CD14-positive monocyte (primary cell): ENCODE data around the gene KCNN3. TPM values are rescaled to one million over a fixed set of nuclear protein-coding genes. Genes with fewer than 3 reads are reported as not detected.

Experiments
- DNase-seq, 3 donors: peaks; one replicate each; pipeline ENCODE4 v3.0.0-alpha.2; 2011 to 2022
- H2AFZ ChIP-seq: 2 replicates; pipeline ENCODE4 v1.6.0; 2012; ENCODE audit warnings: mild to moderate bottlenecking, low read depth, low read length, inconsistent platforms; ENCODE audit not compliant: insufficient read depth, poor library complexity, severe bottlenecking
- H3K27ac ChIP-seq, 2 donors: 1 replicate in 1 of 2; 2 replicates in 1 of 2; pipeline ENCODE4 v1.5.1; 2012 to 2013; ENCODE audit warnings: low read length in 2 of 2, control low read depth in 1 of 2, inconsistent platforms in 1 of 2, low read depth in 1 of 2, mild to moderate bottlenecking in 1 of 2
- H3K27me3 ChIP-seq, 2 donors: one replicate each; pipeline versions ENCODE4 v1.6.0 to v1.6.1; 2011 to 2013; ENCODE audit warnings: low read length in 2 of 2; ENCODE audit not compliant: control insufficient read depth in 2 of 2, insufficient read depth in 2 of 2
- H3K36me3 ChIP-seq, 2 donors: replicated peaks in 1 of 2; 1 replicate in 1 of 2; 2 replicates in 1 of 2; pipeline versions ENCODE4 v1.5.1 to v1.6.1; 2012 to 2013; ENCODE audit warnings: low read length in 2 of 2, control low read depth in 1 of 2, inconsistent platforms in 1 of 2, mild to moderate bottlenecking in 1 of 2; ENCODE audit not compliant: insufficient read depth in 2 of 2, control insufficient read depth in 1 of 2
- H3K4me1 ChIP-seq, 2 donors: 1 replicate in 1 of 2; 2 replicates in 1 of 2; pipeline versions ENCODE4 v1.5.1 to v1.6.1; 2012 to 2013; ENCODE audit warnings: low read length in 2 of 2, control low read depth in 1 of 2, inconsistent platforms in 1 of 2, mild to moderate bottlenecking in 1 of 2, moderate library complexity in 1 of 2; ENCODE audit not compliant: insufficient read depth in 2 of 2, control insufficient read depth in 1 of 2
- H3K4me2 ChIP-seq: replicated peaks from 2 replicates; pipeline ENCODE3; 2012; ENCODE audit warnings: low read length, moderate library complexity, mild to moderate bottlenecking; ENCODE audit not compliant: poor library complexity, severe bottlenecking; ENCODE audit errors: extremely low read depth
- H3K4me3 ChIP-seq, 3 experiments: fragments of 200-600 bp in 1 of 3; sonication (generic) in 1 of 3; replicated peaks in 1 of 3; 1 replicate in 2 of 3; 2 replicates in 1 of 3; pipeline ENCODE4 v1.5.1; 2011 to 2013; ENCODE audit warnings: low read length in 3 of 3, mild to moderate bottlenecking in 3 of 3, control low read depth in 2 of 3, low read depth in 2 of 3, inconsistent platforms in 1 of 3, moderate library complexity in 1 of 3
- H3K79me2 ChIP-seq: 2 replicates; pipeline ENCODE4 v1.6.0; 2012; ENCODE audit warnings: mild to moderate bottlenecking, control low read depth, inconsistent platforms, low read length, moderate library complexity; ENCODE audit not compliant: insufficient read depth
- H3K9ac ChIP-seq: 2 replicates; pipeline ENCODE4 v1.6.0; 2017; ENCODE audit warnings: low read length, mild to moderate bottlenecking; ENCODE audit not compliant: insufficient read depth, poor library complexity, severe bottlenecking
- H3K9me3 ChIP-seq, 2 donors: replicated peaks in 1 of 2; 1 replicate in 1 of 2; 2 replicates in 1 of 2; pipeline versions ENCODE4 v1.5.1 to v1.6.1; 2012 to 2013; ENCODE audit warnings: low read length in 2 of 2, control low read depth in 1 of 2; ENCODE audit not compliant: control insufficient read depth in 1 of 2, insufficient read depth in 1 of 2
- H4K20me1 ChIP-seq: 2 replicates; pipeline ENCODE4 v1.6.0; 2012; ENCODE audit warnings: mild to moderate bottlenecking, low read length, control low read depth, moderate library complexity; ENCODE audit not compliant: insufficient read depth
- H3K27ac Mint-ChIP-seq, 7 donors: one replicate each; pipeline ENCODE4 v1.8.0; 2020; ENCODE audit warnings: mild to moderate bottlenecking in 7 of 7, mixed read lengths in 7 of 7, moderate library complexity in 6 of 7, inconsistent platforms in 2 of 7
- H3K27me3 Mint-ChIP-seq, 3 donors: one replicate each; pipeline ENCODE4 v1.8.0; 2021 to 2022; ENCODE audit warnings: low read depth in 3 of 3, mild to moderate bottlenecking in 3 of 3, mixed read lengths in 3 of 3, moderate library complexity in 3 of 3, inconsistent platforms in 1 of 3
- H3K36me3 Mint-ChIP-seq, 2 donors: one replicate each; pipeline ENCODE4 v1.8.0; 2020; ENCODE audit warnings: mixed read lengths in 2 of 2, inconsistent platforms in 1 of 2, mild to moderate bottlenecking in 1 of 2
- H3K4me1 Mint-ChIP-seq: one replicate; pipeline ENCODE4 v1.8.0; 2020; ENCODE audit warnings: mild to moderate bottlenecking, mixed read lengths
- H3K4me3 Mint-ChIP-seq, 2 donors: one replicate each; pipeline ENCODE4 v1.8.0; 2020; ENCODE audit warnings: mild to moderate bottlenecking in 2 of 2, mixed read lengths in 2 of 2, moderate library complexity in 1 of 2
- H3K9me3 Mint-ChIP-seq, 7 donors: one replicate each; pipeline ENCODE4 v1.8.0; 2020 to 2022; ENCODE audit warnings: mixed read lengths in 7 of 7, mild to moderate bottlenecking in 6 of 7, moderate library complexity in 6 of 7, inconsistent platforms in 2 of 7
- WGBS: methylation state at CpG from one replicate; pipeline ENCODE4 v1.1.5; 2013; ENCODE audit warnings: missing lambda C conversion rate; ENCODE audit not compliant: insufficient coverage; 5-methylcytosine and 5-hydroxymethylcytosine counted together
- intact Hi-C, 2 donors: fragments of 100-400 bp; cut with micrococcal nuclease; formaldehyde crosslinking; loops; one replicate each; pipeline versions ENCODE4 v1.15.0 to v1.15.1; 2023
- polyA plus RNA-seq, 3 donors: library from polyadenylated mRNA; depleted of rRNA in 1 of 3; unstranded in 2 of 3; stranded (reverse) in 1 of 3; fragments of 300-500 nt in 2 of 3; fragments of >200 nt in 1 of 3; fragmentation: Illumina TruSeq in 2 of 3; gene quantifications; 1 replicate in 2 of 3; 2 replicates in 1 of 3; pipeline ENCODE4 v1.2.3, GENCODE V29; 2012 to 2021
- TF ChIP-seq, protein P1 (sequence below): fragments of 200-600 bp; IDR thresholded peaks from one replicate; pipeline ENCODE4 v1.8.0; 2022; ENCODE audit warnings: antibody characterized with exemption, mild to moderate bottlenecking

The KCNN3 gene
- polyA plus RNA-seq, 3 donors: not detected

DNA sequence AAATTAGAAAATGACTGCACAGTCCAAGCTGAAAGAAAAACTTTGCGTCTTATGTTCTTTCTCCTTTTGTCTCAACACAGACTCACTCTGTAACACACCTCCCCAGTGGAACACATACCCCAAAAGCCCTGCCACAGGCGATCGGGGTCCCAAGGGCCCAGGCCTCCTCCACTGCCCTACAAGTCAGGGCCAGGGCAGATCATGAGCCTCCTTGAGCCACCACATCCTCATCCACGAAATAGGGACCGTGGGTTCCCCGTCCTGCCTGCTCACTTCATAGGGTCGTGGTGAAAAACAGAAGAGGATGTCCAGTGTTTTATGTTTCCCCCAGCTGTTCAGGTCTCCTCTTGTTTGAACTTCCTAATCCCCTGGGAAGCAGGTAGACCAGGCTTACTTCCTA is 116.7 kb downstream of the KCNN3 start:
- Histone ChIP-seq H3K36me3 (no peaks in the 10 kb centered on the region), H3K9ac (no peak overlapping the region), H3K9me3 (no peaks in the 10 kb centered on the region), H2AFZ (no peak overlapping the region), H3K4me1 (peaks cover 25 to 35% of the 10 kb centered on the region in 2 donors), H3K4me3 (no peak overlapping the region), H3K27ac (no peak overlapping the region), H3K4me2 (no peak overlapping the region), H4K20me1 (no peaks in the 10 kb centered on the region), H3K27me3 (no peaks in the 10 kb centered on the region), H3K79me2 (no peaks in the 10 kb centered on the region)
- Mint-ChIP-seq H3K4me1 (peaks cover 33% of the 10 kb centered on the region), H3K27ac (no peak overlapping the region), H3K4me3 (no peak overlapping the region), H3K36me3 (no peaks in the 10 kb centered on the region), H3K9me3 (peaks cover 0 to 7% (median 2%) of the 10 kb centered on the region in 7 donors), H3K27me3 (peaks cover 3 to 5% (median 3%) of the 10 kb centered on the region in 3 donors)
- intact Hi-C loops: loop anchor here in 1 of 2 donors (10.0 kb wide), 1 partner anchor 59 kb away; no protein-coding TSS in a partner anchor
- TF ChIP-seq, protein P1, sequence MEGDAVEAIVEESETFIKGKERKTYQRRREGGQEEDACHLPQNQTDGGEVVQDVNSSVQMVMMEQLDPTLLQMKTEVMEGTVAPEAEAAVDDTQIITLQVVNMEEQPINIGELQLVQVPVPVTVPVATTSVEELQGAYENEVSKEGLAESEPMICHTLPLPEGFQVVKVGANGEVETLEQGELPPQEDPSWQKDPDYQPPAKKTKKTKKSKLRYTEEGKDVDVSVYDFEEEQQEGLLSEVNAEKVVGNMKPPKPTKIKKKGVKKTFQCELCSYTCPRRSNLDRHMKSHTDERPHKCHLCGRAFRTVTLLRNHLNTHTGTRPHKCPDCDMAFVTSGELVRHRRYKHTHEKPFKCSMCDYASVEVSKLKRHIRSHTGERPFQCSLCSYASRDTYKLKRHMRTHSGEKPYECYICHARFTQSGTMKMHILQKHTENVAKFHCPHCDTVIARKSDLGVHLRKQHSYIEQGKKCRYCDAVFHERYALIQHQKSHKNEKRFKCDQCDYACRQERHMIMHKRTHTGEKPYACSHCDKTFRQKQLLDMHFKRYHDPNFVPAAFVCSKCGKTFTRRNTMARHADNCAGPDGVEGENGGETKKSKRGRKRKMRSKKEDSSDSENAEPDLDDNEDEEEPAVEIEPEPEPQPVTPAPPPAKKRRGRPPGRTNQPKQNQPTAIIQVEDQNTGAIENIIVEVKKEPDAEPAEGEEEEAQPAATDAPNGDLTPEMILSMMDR: no peak
- DNase-seq: no peak
- 34% methylated on average over 5 of the region's 7 CpGs for WGBS

DNA sequence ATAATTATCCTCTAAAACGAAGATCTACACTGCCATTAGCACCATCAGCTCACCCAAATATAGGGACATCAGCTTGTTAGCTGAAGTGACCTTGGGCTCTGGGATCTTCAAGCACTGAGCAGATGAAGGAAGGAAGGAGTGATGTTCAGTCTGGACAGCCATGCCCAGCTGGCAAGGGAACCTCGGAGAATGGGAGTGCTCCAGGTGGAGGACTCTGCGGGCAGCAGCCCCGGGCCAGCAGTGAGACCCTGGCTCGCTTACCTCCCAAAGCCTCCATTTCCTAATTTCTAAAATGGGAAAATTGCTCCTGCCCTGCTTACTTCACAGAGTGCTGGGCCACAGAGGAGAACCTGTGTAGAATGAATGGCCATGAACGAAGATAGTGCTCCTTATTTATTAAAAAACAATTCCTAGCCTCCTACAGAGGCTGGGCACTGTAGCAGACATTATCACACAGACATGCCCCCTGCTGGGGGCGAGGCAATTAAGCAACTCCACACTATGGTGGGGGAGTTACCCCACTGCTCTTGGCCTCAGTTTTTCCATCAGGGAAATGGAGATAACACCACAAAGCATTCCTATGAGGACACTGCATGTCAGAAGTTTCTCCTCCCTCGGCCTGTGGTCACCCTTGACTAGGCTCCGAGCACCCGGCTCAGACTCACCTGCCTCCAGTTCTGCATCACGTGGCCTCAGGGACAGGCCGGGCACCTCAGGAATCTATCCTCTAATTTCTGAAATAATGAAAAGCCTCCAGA is 117.6 kb downstream of the KCNN3 start:
- Mint-ChIP-seq H3K36me3 (no peaks in the 10 kb centered on the region), H3K4me1 (peaks cover 43% of the 10 kb centered on the region), H3K9me3 (peaks cover 0 to 7% (median 2%) of the 10 kb centered on the region in 7 donors), H3K27me3 (peaks cover 0 to 6% (median 5%) of the 10 kb centered on the region in 3 donors), H3K4me3 (peak overlapping the region in 1 of 2 donors; percentile 35), H3K27ac (peak overlapping the region in 6 of 7 donors; percentile 70 to 87 (median 78))
- Histone ChIP-seq H4K20me1 (no peaks in the 10 kb centered on the region), H2AFZ (no peak overlapping the region), H3K27me3 (no peaks in the 10 kb centered on the region), H3K4me3 (no peak overlapping the region), H3K4me2 (no peak overlapping the region), H3K79me2 (no peaks in the 10 kb centered on the region), H3K27ac (peak overlapping the region in 1 of 2 donors; percentile 42), H3K9ac (no peak overlapping the region), H3K4me1 (peaks cover 34 to 45% of the 10 kb centered on the region in 2 donors), H3K9me3 (no peaks in the 10 kb centered on the region), H3K36me3 (no peaks in the 10 kb centered on the region)
- intact Hi-C loops: loop anchor here in 1 of 2 donors (10.0 kb wide), 1 partner anchor 58 kb away; no protein-coding TSS in a partner anchor
- 97% methylated on average over 5 of the region's 12 CpGs for WGBS
- DNase-seq: no peak
- TF ChIP-seq, protein P1: peak; percentile 15
